WTC11 (cell line): ENCODE results near the gene TPD52L2. TPM values are rescaled to one million over a fixed set of nuclear protein-coding genes. Genes with fewer than 3 reads are reported as not detected.

Source experiments
- ATAC-seq: fragments of 200-7000 bp; cut with Tn5 transposase; 2 replicates; pipeline ENCODE4 v1.10.0; 2021; ENCODE audit warnings: mild to moderate bottlenecking, moderate library complexity
- CTCF ChIA-PET: fragments of 300-600 bp; sonication (Branson Sonifier 250); formaldehyde crosslinking; loops from one replicate; lab custom pipeline; 2021; ENCODE audit warnings: antibody characterized with exemption; lab: Charles Lee
- POLR2A ChIA-PET: fragments of 350-600 bp; sonication (Branson Sonifier 250); formaldehyde crosslinking; loops from one replicate; lab custom pipeline; 2021; ENCODE audit warnings: antibody characterized with exemption; lab: Charles Lee
- DNase-seq: peaks from one replicate; pipeline ENCODE4 v3.0.0; 2021; ENCODE audit warnings: low spot score
- H3K27ac Mint-ChIP-seq: 2 replicates; pipeline ENCODE4 v1.8.0; 2021; ENCODE audit warnings: mixed read lengths
- H3K27me3 Mint-ChIP-seq: 2 replicates; pipeline ENCODE4 v1.8.0; 2021; ENCODE audit warnings: low read depth, mild to moderate bottlenecking, moderate library complexity, mixed read lengths
- H3K36me3 Mint-ChIP-seq: 2 replicates; pipeline ENCODE4 v1.8.0; 2021; ENCODE audit warnings: mixed read lengths
- H3K4me1 Mint-ChIP-seq: 2 replicates; pipeline ENCODE4 v1.8.0; 2022; ENCODE audit warnings: mixed read lengths
- H3K4me3 Mint-ChIP-seq: 2 replicates; pipeline ENCODE4 v1.8.0; 2021; ENCODE audit warnings: mild to moderate bottlenecking, moderate library complexity, mixed read lengths
- H3K9me3 Mint-ChIP-seq: 2 replicates; pipeline ENCODE4 v1.8.0; 2021; ENCODE audit warnings: mixed read lengths
- AR ChIP-seq: fragments of 250-450 bp; sonication (Bioruptor Pico); IDR thresholded peaks from 2 replicates; pipeline ENCODE4 v1.9.0; 2021; ENCODE audit warnings: mild to moderate bottlenecking
- ARID4B ChIP-seq: sonication (generic); formaldehyde crosslinking; IDR thresholded peaks from 2 replicates; pipeline ENCODE4 v1.8.0; 2023; ENCODE audit warnings: missing genetic modification reagents, mild to moderate bottlenecking, borderline replicate concordance
- CBFB ChIP-seq: sonication (generic); formaldehyde crosslinking; IDR thresholded peaks from 2 replicates; pipeline ENCODE4 v1.8.1; 2022; ENCODE audit warnings: mild to moderate bottlenecking, low read depth, missing genetic modification reagents
- CREB1 ChIP-seq: sonication (generic); formaldehyde crosslinking; IDR thresholded peaks from 2 replicates; pipeline ENCODE4 v1.8.0; 2023; ENCODE audit warnings: mild to moderate bottlenecking, missing genetic modification reagents
- EMX1 ChIP-seq: fragments of 250-450 bp; sonication (Bioruptor Pico); IDR thresholded peaks from 2 replicates; pipeline ENCODE4 v1.8.0; 2021; ENCODE audit warnings: mild to moderate bottlenecking
- GABPB1 ChIP-seq: sonication (generic); formaldehyde crosslinking; IDR thresholded peaks from 2 replicates; pipeline ENCODE4 v1.8.1; 2023; ENCODE audit warnings: mild to moderate bottlenecking, missing genetic modification reagents
- GRHL2 ChIP-seq: fragments of 250-450 bp; sonication (Bioruptor Pico); IDR thresholded peaks from 2 replicates; pipeline ENCODE4 v1.8.0; 2022; ENCODE audit warnings: mild to moderate bottlenecking, moderate library complexity; ENCODE audit not compliant: insufficient replicate concordance, severe bottlenecking
- KAT7 ChIP-seq: sonication (generic); formaldehyde crosslinking; IDR thresholded peaks from 2 replicates; pipeline ENCODE4 v1.8.1; 2023; ENCODE audit warnings: missing genetic modification reagents, mild to moderate bottlenecking, borderline replicate concordance
- MYBL2 ChIP-seq: sonication (generic); formaldehyde crosslinking; IDR thresholded peaks from 2 replicates; pipeline ENCODE4 v1.8.1; 2023; ENCODE audit warnings: mild to moderate bottlenecking, moderate library complexity, missing genetic modification reagents
- NFYB ChIP-seq: sonication (generic); formaldehyde crosslinking; conservative IDR thresholded peaks from 2 replicates; pipeline ENCODE4 v1.8.0; 2022; ENCODE audit warnings: low read depth, missing genetic modification reagents
- PREB ChIP-seq: sonication (generic); formaldehyde crosslinking; IDR thresholded peaks from 2 replicates; pipeline ENCODE4 v1.8.1; 2022; ENCODE audit warnings: mild to moderate bottlenecking, missing genetic modification reagents, moderate library complexity, borderline replicate concordance
- SP1 ChIP-seq: sonication (generic); formaldehyde crosslinking; conservative IDR thresholded peaks from 2 replicates; pipeline ENCODE4 v1.8.1; 2022; ENCODE audit warnings: missing genetic modification reagents
- TCF7 ChIP-seq: sonication (generic); formaldehyde crosslinking; IDR thresholded peaks from 2 replicates; pipeline ENCODE4 v1.8.0; 2022; ENCODE audit warnings: mild to moderate bottlenecking, low read depth, missing genetic modification reagents, moderate library complexity
- ZBTB21 ChIP-seq: sonication (generic); formaldehyde crosslinking; IDR thresholded peaks from 2 replicates; pipeline ENCODE4 v1.8.1; 2023; ENCODE audit warnings: mild to moderate bottlenecking, missing genetic modification reagents, borderline replicate concordance
- ZNF121 ChIP-seq: sonication (generic); formaldehyde crosslinking; IDR thresholded peaks from 2 replicates; pipeline ENCODE4 v1.8.0; 2023; ENCODE audit warnings: missing genetic modification reagents
- ZNF281 ChIP-seq: sonication (generic); formaldehyde crosslinking; IDR thresholded peaks from 2 replicates; pipeline ENCODE4 v1.8.0; 2023; ENCODE audit warnings: mild to moderate bottlenecking, missing genetic modification reagents
- ZNF423 ChIP-seq: fragments of 250-450 bp; sonication (Bioruptor Pico); IDR thresholded peaks from 2 replicates; pipeline ENCODE4 v2.1.2; 2022; ENCODE audit warnings: mild to moderate bottlenecking, moderate library complexity
- ZSCAN18 ChIP-seq: fragments of 250-450 bp; sonication (Bioruptor Pico); IDR thresholded peaks from 2 replicates; pipeline ENCODE4 v2.1.2; 2022; ENCODE audit warnings: mild to moderate bottlenecking, moderate library complexity
- total RNA-seq: library from RNA; stranded (reverse); gene quantifications from 3 replicates; pipeline ENCODE4 v1.2.3, GENCODE V29; 2021

TPD52L2 gene
- total RNA-seq, 1 experiment from 2014 or later, result 80.8 TPM

GRCh38 chr20:63830841-63831588 lies 34.1 kb upstream of the TPD52L2 start, which contains the start of gene ZBTB46 (continued):
- TF ChIP-seq AR (CRISPR knock-in tag), result no peak
- TF ChIP-seq GRHL2 (CRISPR knock-in tag), result no peak
- no peak for TF ChIP-seq EMX1 (CRISPR knock-in tag)
- 0 out of 2 replicates have a peak, but pooled peaks have one; percentile 5 for TF ChIP-seq KAT7
- no peak for TF ChIP-seq ZNF121 (CRISPR knock-in tag)
- TF ChIP-seq CBFB (CRISPR knock-in tag), result no peak

- DNase-seq, result no peak
Measured at GRCh38 chr20:63831646-63831992, 33.5 kb upstream of the TPD52L2 start.

GRCh38 chr20:63831993-63832686 lies 32.9 kb upstream of the TPD52L2 start:
- ChIA-PET POLR2A (no interaction called here), CTCF (no interaction called here)
- Mint-ChIP-seq H3K4me1 (peaks cover 32% of the 10 kb centered on the region), H3K9me3 (no peaks in the 10 kb centered on the region), H3K27ac (no peak overlapping the region), H3K4me3 (peak overlapping the region; percentile 56), H3K27me3 (peaks cover 42% of the 10 kb centered on the region), H3K36me3 (no peaks in the 10 kb centered on the region)
- ATAC-seq (peak; percentile 34), DNase-seq (peak; percentile 64)
- TF ChIP-seq ZNF281, result no peak
- peak; percentile 36; the same call in 1 of the 2 replicates for TF ChIP-seq GABPB1 (CRISPR knock-in tag)
- no peak; the same call in 1 of the 2 replicates for TF ChIP-seq SP1 (CRISPR knock-in tag)
- no peak for TF ChIP-seq ARID4B (CRISPR knock-in tag)
- TF ChIP-seq ZBTB21, result no peak
- 0 out of 2 replicates have a peak, but pooled peaks have one; percentile 19 for TF ChIP-seq NFYB (CRISPR knock-in tag)
- TF ChIP-seq PREB (CRISPR knock-in tag), result 0 out of 2 replicates have a peak, but pooled peaks have one; percentile 49
- no peak for TF ChIP-seq CREB1 (CRISPR knock-in tag)
- no peak for TF ChIP-seq TCF7 (CRISPR knock-in tag)

More at GRCh38 chr20:63831646-63831992, 33.5 kb upstream of the TPD52L2 start:
- H3K4me3 Mint-ChIP-seq, result no peak overlapping the region
- peaks cover 42% of the 10 kb centered on the region for H3K27me3 Mint-ChIP-seq
- H3K4me1 Mint-ChIP-seq, result peaks cover 32% of the 10 kb centered on the region
- POLR2A ChIA-PET, result no interaction called here
- no peak for ATAC-seq
- CTCF ChIA-PET, result no interaction called here
- no peak overlapping the region for H3K27ac Mint-ChIP-seq
- H3K9me3 Mint-ChIP-seq, result no peaks in the 10 kb centered on the region
- no peaks in the 10 kb centered on the region for H3K36me3 Mint-ChIP-seq
- TF ChIP-seq ZNF423 (CRISPR knock-in tag) (0 out of 2 replicates have a peak, but pooled peaks have one; percentile 1), MYBL2 (CRISPR knock-in tag) (no peak), ZSCAN18 (no peak)
